SK-N-SH treated with all-trans-retinoic acid at 6 μM for 48 hours (cell line): Measurements from ENCODE around the gene LMNB1.

Experiments used
- ATAC-seq: fragments of 200-7000 bp; cut with Tn5 transposase; 3 replicates; pipeline ENCODE4 v1.9.1; 2020; ENCODE audit warnings: mild to moderate bottlenecking, moderate library complexity
- ARNTL ChIP-seq: fragments of 450-650 bp; formaldehyde crosslinking; IDR thresholded peaks from 2 replicates; pipeline ENCODE4 v1.5.0; 2020; ENCODE audit warnings: low read depth, mild to moderate bottlenecking, moderate library complexity, borderline replicate concordance
- BACH2 ChIP-seq: fragments of 250-450 bp; sonication (Bioruptor Pico); IDR thresholded peaks from 2 replicates; pipeline ENCODE4 v1.9.0; 2021; ENCODE audit warnings: mild to moderate bottlenecking, borderline replicate concordance
- CREB5 ChIP-seq: fragments of 250-450 bp; sonication (Bioruptor Pico); IDR thresholded peaks from 2 replicates; pipeline ENCODE4 v1.5.1; 2020; ENCODE audit warnings: low read depth, mild to moderate bottlenecking, moderate library complexity
- CSRNP3 ChIP-seq: fragments of 250-450 bp; sonication (Bioruptor Pico); IDR thresholded peaks from 2 replicates; pipeline ENCODE4 v1.5.1; 2021; ENCODE audit warnings: mild to moderate bottlenecking, moderate library complexity
- ESRRG ChIP-seq: fragments of 250-450 bp; sonication (Bioruptor Pico); IDR thresholded peaks from 2 replicates; pipeline ENCODE4 v1.6.1; 2021; ENCODE audit warnings: mild to moderate bottlenecking
- GLIS3 ChIP-seq: fragments of 250-450 bp; sonication (Bioruptor Pico); IDR thresholded peaks from 2 replicates; pipeline ENCODE4 v1.5.0; 2020; ENCODE audit warnings: mild to moderate bottlenecking, moderate library complexity
- ISL1 ChIP-seq: fragments of 250-450 bp; sonication (Bioruptor Pico); IDR thresholded peaks from 2 replicates; pipeline ENCODE4 v2.1.2; 2022; ENCODE audit warnings: mild to moderate bottlenecking, moderate library complexity
- OSR1 ChIP-seq: fragments of 250-450 bp; sonication (Bioruptor Pico); IDR thresholded peaks from 2 replicates; pipeline ENCODE4 v1.8.0; 2022; ENCODE audit warnings: moderate library complexity, mild to moderate bottlenecking, inconsistent platforms
- PATZ1 ChIP-seq: fragments of 250-450 bp; sonication (Bioruptor Pico); IDR thresholded peaks from 2 replicates; pipeline ENCODE4 v1.8.0; 2020; ENCODE audit warnings: mild to moderate bottlenecking, moderate library complexity, borderline replicate concordance
- POU6F1 ChIP-seq: fragments of 250-450 bp; sonication (Bioruptor Pico); IDR thresholded peaks from 2 replicates; pipeline ENCODE4 v1.8.0; 2021; ENCODE audit warnings: low read depth, mild to moderate bottlenecking, moderate library complexity, borderline replicate concordance
- PPARA ChIP-seq: fragments of 250-450 bp; sonication (Bioruptor Pico); IDR thresholded peaks from 2 replicates; pipeline ENCODE4 v1.5.0; 2020; ENCODE audit warnings: mild to moderate bottlenecking, borderline replicate concordance
- RARB ChIP-seq: fragments of 250-450 bp; sonication (Bioruptor Pico); IDR thresholded peaks from 2 replicates; pipeline ENCODE4 v1.8.0; 2021; ENCODE audit warnings: mild to moderate bottlenecking, moderate library complexity
- SNAI2 ChIP-seq: fragments of 250-450 bp; sonication (Bioruptor Pico); IDR thresholded peaks from 2 replicates; pipeline ENCODE4 v1.5.0; 2020; ENCODE audit warnings: mild to moderate bottlenecking, moderate library complexity
- TCF4 ChIP-seq: fragments of 250-450 bp; sonication (Bioruptor Pico); IDR thresholded peaks from 2 replicates; pipeline ENCODE4 v1.8.0; 2021; ENCODE audit warnings: mild to moderate bottlenecking, moderate library complexity, borderline replicate concordance
- TOX ChIP-seq: fragments of 250-450 bp; sonication (Bioruptor Pico); IDR thresholded peaks from 2 replicates; pipeline ENCODE4 v1.8.0; 2021; ENCODE audit warnings: mild to moderate bottlenecking, moderate library complexity, borderline replicate concordance
- ZFP3 ChIP-seq: fragments of 250-450 bp; sonication (Bioruptor Pico); IDR thresholded peaks from 2 replicates; pipeline ENCODE4 v1.5.0; 2020; ENCODE audit warnings: mild to moderate bottlenecking, moderate library complexity
- ZNF565 ChIP-seq: fragments of 450-650 bp; formaldehyde crosslinking; conservative IDR thresholded peaks from 2 replicates; pipeline ENCODE4 v1.5.0; 2020; ENCODE audit warnings: low read depth, mild to moderate bottlenecking, moderate library complexity
- ZNF70 ChIP-seq: fragments of 450-650 bp; formaldehyde crosslinking; IDR thresholded peaks from 2 replicates; pipeline ENCODE4 v1.5.0; 2020; ENCODE audit warnings: mild to moderate bottlenecking, moderate library complexity
- ZNF8 ChIP-seq: fragments of 450-650 bp; formaldehyde crosslinking; IDR thresholded peaks from 2 replicates; pipeline ENCODE4 v1.5.0; 2020; ENCODE audit warnings: mild to moderate bottlenecking, moderate library complexity

Gene LMNB1

GRCh38 chr5:126875303-126875785 is 98.4 kb downstream of the LMNB1 start:
- ATAC-seq: no peak
- no peak for TF ChIP-seq ZNF565 (CRISPR knock-in tag)
- no peak for TF ChIP-seq CSRNP3 (CRISPR knock-in tag)
- TF ChIP-seq PATZ1 (CRISPR knock-in tag): no peak
- no peak for TF ChIP-seq ISL1 (CRISPR knock-in tag)
- no peak for TF ChIP-seq ZFP3 (CRISPR knock-in tag)
- no peak for TF ChIP-seq RARB
- no peak for TF ChIP-seq PPARA
- no peak for TF ChIP-seq TOX (CRISPR knock-in tag)
- no peak for TF ChIP-seq ZNF8 (CRISPR knock-in tag)
- TF ChIP-seq ESRRG (CRISPR knock-in tag): no peak
- no peak for TF ChIP-seq ARNTL (CRISPR knock-in tag)
- TF ChIP-seq BACH2 (CRISPR knock-in tag): no peak
- no peak for TF ChIP-seq GLIS3 (CRISPR knock-in tag)

GRCh38 chr5:126877602-126878001 is 100.7 kb downstream of the LMNB1 start:
- no peak for TF ChIP-seq SNAI2 (CRISPR knock-in tag)
- no peak for TF ChIP-seq ESRRG (CRISPR knock-in tag)
- TF ChIP-seq ARNTL (CRISPR knock-in tag): no peak
- no peak for TF ChIP-seq OSR1 (CRISPR knock-in tag)
- ATAC-seq: no peak

GRCh38 chr5:126878085-126878484 is 101.1 kb downstream of the LMNB1 start:
- TF ChIP-seq ZNF70 (CRISPR knock-in tag): no peak
- no peak for TF ChIP-seq CSRNP3 (CRISPR knock-in tag)
- TF ChIP-seq ZFP3 (CRISPR knock-in tag): no peak
- no peak for TF ChIP-seq ISL1 (CRISPR knock-in tag)
- no peak for TF ChIP-seq ZNF565 (CRISPR knock-in tag)
- no peak for TF ChIP-seq RARB
- TF ChIP-seq POU6F1 (CRISPR knock-in tag): no peak
- TF ChIP-seq ZNF8 (CRISPR knock-in tag): no peak
- TF ChIP-seq PATZ1 (CRISPR knock-in tag): no peak
- TF ChIP-seq CREB5 (CRISPR knock-in tag): no peak
- ATAC-seq: no peak

GRCh38 chr5:126878634-126879033 is 101.7 kb downstream of the LMNB1 start:
- no peak for ATAC-seq
- TF ChIP-seq POU6F1 (CRISPR knock-in tag): no peak
- no peak for TF ChIP-seq TCF4 (CRISPR knock-in tag)
